Endothelial cell (in vitro differentiated cells): Measurements from ENCODE around the gene GDI2. TPM values are rescaled to one million over a fixed set of nuclear protein-coding genes. Genes with fewer than 3 reads are reported as not detected.
"Not testable (repeated sequence)": the region's sequence is repeated elsewhere in the genome, so short reads cannot be mapped to it uniquely, and the experiment has no call there.

Source experiments
- DNase-seq: peaks from one replicate; pipeline ENCODE4 v3.0.0; 2021; ENCODE audit warnings: low spot score
- H3K27ac Mint-ChIP-seq: one replicate; pipeline ENCODE4 v1.8.0; 2021; ENCODE audit warnings: mixed read lengths, inconsistent platforms; ENCODE audit not compliant: unreplicated experiment
- H3K27me3 Mint-ChIP-seq: one replicate; pipeline ENCODE4 v1.8.0; 2021; ENCODE audit warnings: mild to moderate bottlenecking, moderate library complexity, mixed read lengths, inconsistent platforms; ENCODE audit not compliant: unreplicated experiment
- H3K36me3 Mint-ChIP-seq: one replicate; pipeline ENCODE4 v1.8.0; 2021; ENCODE audit warnings: mild to moderate bottlenecking, low read depth, mixed read lengths, inconsistent platforms; ENCODE audit not compliant: unreplicated experiment
- H3K4me1 Mint-ChIP-seq: one replicate; pipeline ENCODE4 v1.8.0; 2021; ENCODE audit warnings: mild to moderate bottlenecking, mixed read lengths, inconsistent platforms; ENCODE audit not compliant: unreplicated experiment
- H3K4me3 Mint-ChIP-seq: one replicate; pipeline ENCODE4 v1.8.0; 2021; ENCODE audit warnings: mild to moderate bottlenecking, mixed read lengths, inconsistent platforms; ENCODE audit not compliant: unreplicated experiment
- H3K9me3 Mint-ChIP-seq: one replicate; pipeline ENCODE4 v1.8.0; 2021; ENCODE audit warnings: mixed read lengths, inconsistent platforms; ENCODE audit not compliant: unreplicated experiment
- total RNA-seq: library from RNA; stranded (reverse); fragmentation: NEBNext Ultra II Directional; extraction: Animal tissue kit (Norgen Biotek cat#: 25700); gene quantifications from one replicate; pipeline ENCODE4 v1.2.1, GENCODE V29; 2021; ENCODE audit not compliant: unreplicated experiment
- TF ChIP-seq, protein P1 (sequence below): fragments of 200-600 bp; sonication (generic); IDR thresholded peaks from one replicate; pipeline ENCODE4 v1.5.0; 2021; ENCODE audit warnings: antibody characterized with exemption; ENCODE audit not compliant: unreplicated experiment

The GDI2 gene
- total RNA-seq, 1 donor from 2014 or later: 320 TPM

DNA sequence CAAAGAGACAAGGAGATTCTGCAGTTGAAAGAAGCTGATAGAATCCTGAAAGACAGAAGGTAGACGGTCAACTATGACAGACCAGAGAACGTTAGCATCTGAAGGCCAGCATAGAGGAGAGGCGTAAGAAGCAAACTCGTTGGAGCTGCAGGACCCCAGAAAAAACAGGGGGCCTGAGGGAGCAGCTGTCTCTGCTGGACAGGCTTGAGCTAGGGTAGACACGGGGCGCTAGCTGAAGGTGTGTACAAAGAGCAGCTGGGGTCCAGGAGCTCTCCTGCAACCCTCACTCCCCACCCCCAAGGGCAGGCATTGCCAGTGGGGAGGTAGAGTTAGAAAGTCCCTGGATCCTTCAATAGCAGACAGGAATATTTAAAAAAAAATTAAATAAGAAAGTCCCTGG, 14.6 kb upstream of the GDI2 start:
- no peaks in the 10 kb centered on the region for H3K36me3 Mint-ChIP-seq
- no peaks in the 10 kb centered on the region for H3K9me3 Mint-ChIP-seq
- no peaks in the 10 kb centered on the region for H3K4me1 Mint-ChIP-seq
- DNase-seq: no peak
- H3K27ac Mint-ChIP-seq: no peak overlapping the region
- no peak overlapping the region for H3K4me3 Mint-ChIP-seq
- no peaks in the 10 kb centered on the region for H3K27me3 Mint-ChIP-seq
- TF ChIP-seq, protein P1, sequence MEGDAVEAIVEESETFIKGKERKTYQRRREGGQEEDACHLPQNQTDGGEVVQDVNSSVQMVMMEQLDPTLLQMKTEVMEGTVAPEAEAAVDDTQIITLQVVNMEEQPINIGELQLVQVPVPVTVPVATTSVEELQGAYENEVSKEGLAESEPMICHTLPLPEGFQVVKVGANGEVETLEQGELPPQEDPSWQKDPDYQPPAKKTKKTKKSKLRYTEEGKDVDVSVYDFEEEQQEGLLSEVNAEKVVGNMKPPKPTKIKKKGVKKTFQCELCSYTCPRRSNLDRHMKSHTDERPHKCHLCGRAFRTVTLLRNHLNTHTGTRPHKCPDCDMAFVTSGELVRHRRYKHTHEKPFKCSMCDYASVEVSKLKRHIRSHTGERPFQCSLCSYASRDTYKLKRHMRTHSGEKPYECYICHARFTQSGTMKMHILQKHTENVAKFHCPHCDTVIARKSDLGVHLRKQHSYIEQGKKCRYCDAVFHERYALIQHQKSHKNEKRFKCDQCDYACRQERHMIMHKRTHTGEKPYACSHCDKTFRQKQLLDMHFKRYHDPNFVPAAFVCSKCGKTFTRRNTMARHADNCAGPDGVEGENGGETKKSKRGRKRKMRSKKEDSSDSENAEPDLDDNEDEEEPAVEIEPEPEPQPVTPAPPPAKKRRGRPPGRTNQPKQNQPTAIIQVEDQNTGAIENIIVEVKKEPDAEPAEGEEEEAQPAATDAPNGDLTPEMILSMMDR: no peak

DNA sequence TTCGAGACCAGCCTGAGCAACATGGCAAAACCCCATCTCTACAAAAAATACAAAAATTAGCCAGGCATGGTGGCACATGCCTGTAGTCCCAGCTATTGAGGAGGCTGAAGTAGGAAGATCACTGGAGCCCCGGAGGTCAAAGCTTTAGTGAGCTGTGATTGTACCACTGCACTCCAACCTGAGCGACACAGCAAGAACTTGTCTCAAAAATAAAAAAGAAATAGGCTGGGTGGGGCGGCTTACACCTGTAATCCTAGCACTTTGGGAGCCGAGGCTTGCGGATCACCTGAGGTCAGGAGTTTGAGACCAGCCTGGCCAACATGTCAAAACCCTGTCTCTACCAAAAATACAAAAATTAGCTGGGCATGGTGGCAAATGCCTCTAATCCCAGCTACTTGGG, 13.3 kb upstream of the GDI2 start:
- not testable (repeated sequence) for H3K4me3 Mint-ChIP-seq, H3K36me3 Mint-ChIP-seq, H3K9me3 Mint-ChIP-seq, H3K4me1 Mint-ChIP-seq, H3K27ac Mint-ChIP-seq, H3K27me3 Mint-ChIP-seq, DNase-seq

GRCh38 chr10:5818894-5819293, 5.7 kb upstream of the GDI2 start:
- DNase-seq: no peak
- no peak overlapping the region for H3K27ac Mint-ChIP-seq
- no peak overlapping the region for H3K4me3 Mint-ChIP-seq
- peaks cover 8% of the 10 kb centered on the region for H3K4me1 Mint-ChIP-seq
- no peaks in the 10 kb centered on the region for H3K9me3 Mint-ChIP-seq
- peaks cover 4% of the 10 kb centered on the region for H3K27me3 Mint-ChIP-seq
- TF ChIP-seq, protein P1: no peak
- H3K36me3 Mint-ChIP-seq: no peaks in the 10 kb centered on the region

GRCh38 chr10:5818048-5818331, 4.8 kb upstream of the GDI2 start:
- no peak for DNase-seq
- Mint-ChIP-seq H3K27ac (no peak overlapping the region), H3K4me3 (no peak overlapping the region), H3K4me1 (peaks cover 8% of the 10 kb centered on the region), H3K27me3 (peaks cover 4% of the 10 kb centered on the region), H3K9me3 (no peaks in the 10 kb centered on the region), H3K36me3 (no peaks in the 10 kb centered on the region)
- TF ChIP-seq, protein P1: no peak

- DNase-seq: no peak
- Mint-ChIP-seq H3K4me3 (no peak overlapping the region), H3K27me3 (peaks cover 4% of the 10 kb centered on the region), H3K4me1 (peaks cover 8% of the 10 kb centered on the region), H3K9me3 (no peaks in the 10 kb centered on the region), H3K27ac (no peak overlapping the region), H3K36me3 (no peaks in the 10 kb centered on the region)
- TF ChIP-seq, protein P1: no peak
These were observed 4.3 kb upstream of the GDI2 start for GRCh38 chr10:5817322-5818047.
